Activated CD8-positive, alpha-beta memory T cell treated with anti-CD3 and anti-CD28 coated beads for 1 hour (primary cell): ENCODE results near the gene PTCD1.
A peak's percentile ranks its signal among the peaks of the same experiment; 100 is the strongest.
"Not testable (repeated sequence)": the region's sequence is repeated elsewhere in the genome, so short reads cannot be mapped to it uniquely, and the experiment has no call there.

Source experiments
- DNase-seq, 2 donors: peaks; one replicate each; pipeline ENCODE4 v3.0.0-alpha.2; 2020; ENCODE audit warnings: low read depth in 1 of 2; ENCODE audit errors: extremely low read depth in 1 of 2

PTCD1 gene

DNA sequence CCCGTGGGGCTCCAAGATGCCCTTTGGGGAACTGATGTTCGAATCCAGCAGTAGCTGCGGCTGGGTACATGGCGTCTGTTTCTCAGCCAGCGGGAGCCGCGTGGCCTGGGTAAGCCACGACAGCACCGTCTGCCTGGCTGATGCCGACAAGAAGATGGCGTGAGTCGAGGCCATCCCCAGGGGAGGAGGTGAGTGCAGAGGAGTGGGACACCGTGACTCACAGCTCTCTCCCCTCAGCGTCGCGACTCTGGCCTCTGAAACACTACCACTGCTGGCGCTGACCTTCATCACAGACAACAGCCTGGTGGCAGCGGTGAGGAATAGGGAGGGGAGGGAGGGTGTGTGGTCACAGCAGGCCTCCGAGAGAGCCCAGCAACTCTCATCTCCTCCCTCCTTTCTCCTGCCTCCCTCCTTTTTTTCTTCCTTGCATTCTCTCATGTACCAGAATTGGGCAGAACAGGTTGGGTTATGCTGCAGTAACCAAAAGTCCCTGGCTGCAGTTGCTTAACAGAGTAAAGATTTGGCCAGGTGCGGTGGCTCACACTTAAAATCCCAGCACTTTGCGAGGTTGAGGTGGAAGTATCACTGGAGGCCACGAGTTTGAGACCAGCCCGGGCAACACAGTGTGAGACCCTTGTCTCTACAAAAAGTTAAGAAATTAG is 47.5 kb downstream of the PTCD1 start:
- no peak for DNase-seq

- no peak for DNase-seq
These were observed 48.8 kb downstream of the PTCD1 start for GRCh38 chr7:99389772-99390171.

- DNase-seq, result no peak
These were observed 50.7 kb downstream of the PTCD1 start for GRCh38 chr7:99387912-99388311.

GRCh38 chr7:99387239-99387635 is 51.4 kb downstream of the PTCD1 start:
- not testable (repeated sequence) for DNase-seq

GRCh38 chr7:99386584-99387238 is 51.9 kb downstream of the PTCD1 start:
- no peak for DNase-seq

GRCh38 chr7:99385564-99385963 is 53.0 kb downstream of the PTCD1 start:
- DNase-seq, result no peak

- no peak for DNase-seq
These were observed 54.1 kb downstream of the PTCD1 start for GRCh38 chr7:99384523-99384922.

- no peak for DNase-seq
These were observed 54.7 kb downstream of the PTCD1 start for GRCh38 chr7:99383791-99384370.

DNA sequence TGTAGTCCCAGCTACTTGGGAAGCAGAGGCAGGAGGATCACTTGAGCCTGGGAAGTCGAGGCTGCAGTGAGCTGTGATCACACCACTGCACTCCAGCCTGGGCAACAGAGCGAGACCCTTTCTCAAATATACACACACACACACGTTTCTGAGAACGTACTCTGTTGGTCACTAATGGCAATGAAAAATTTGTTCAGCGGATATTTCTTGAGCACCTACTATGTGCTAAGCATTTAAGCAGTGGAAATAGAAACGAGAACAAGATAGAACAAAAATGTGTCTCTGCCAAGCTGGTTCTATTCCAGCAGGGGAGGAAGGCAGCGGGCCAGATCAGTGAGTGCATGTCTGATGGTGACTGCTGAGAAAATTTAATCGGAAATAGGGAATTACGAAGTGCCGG is 55.4 kb downstream of the PTCD1 start:
- no peak for DNase-seq

DNA sequence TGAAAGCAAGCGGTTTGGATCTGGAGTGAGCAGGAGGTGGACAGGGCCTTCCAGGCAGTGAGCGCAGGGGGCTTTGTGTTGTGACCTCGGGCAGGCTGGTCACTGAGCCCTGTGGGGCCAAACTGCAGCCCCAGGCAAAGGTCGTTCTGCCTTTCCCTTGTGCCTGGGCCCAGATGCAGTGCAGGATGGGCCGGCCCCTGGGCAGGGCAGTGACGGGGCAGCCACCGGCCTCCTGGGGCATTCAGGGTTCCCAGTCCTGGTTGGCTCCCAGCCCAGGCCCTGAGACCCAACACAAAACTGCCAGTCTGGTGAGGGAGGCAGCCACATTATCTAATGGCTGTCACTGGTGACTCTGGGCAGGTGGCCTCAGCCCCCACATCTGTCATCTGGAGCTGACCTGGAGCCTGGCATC is 56.9 kb downstream of the PTCD1 start:
- no peak for DNase-seq

DNA sequence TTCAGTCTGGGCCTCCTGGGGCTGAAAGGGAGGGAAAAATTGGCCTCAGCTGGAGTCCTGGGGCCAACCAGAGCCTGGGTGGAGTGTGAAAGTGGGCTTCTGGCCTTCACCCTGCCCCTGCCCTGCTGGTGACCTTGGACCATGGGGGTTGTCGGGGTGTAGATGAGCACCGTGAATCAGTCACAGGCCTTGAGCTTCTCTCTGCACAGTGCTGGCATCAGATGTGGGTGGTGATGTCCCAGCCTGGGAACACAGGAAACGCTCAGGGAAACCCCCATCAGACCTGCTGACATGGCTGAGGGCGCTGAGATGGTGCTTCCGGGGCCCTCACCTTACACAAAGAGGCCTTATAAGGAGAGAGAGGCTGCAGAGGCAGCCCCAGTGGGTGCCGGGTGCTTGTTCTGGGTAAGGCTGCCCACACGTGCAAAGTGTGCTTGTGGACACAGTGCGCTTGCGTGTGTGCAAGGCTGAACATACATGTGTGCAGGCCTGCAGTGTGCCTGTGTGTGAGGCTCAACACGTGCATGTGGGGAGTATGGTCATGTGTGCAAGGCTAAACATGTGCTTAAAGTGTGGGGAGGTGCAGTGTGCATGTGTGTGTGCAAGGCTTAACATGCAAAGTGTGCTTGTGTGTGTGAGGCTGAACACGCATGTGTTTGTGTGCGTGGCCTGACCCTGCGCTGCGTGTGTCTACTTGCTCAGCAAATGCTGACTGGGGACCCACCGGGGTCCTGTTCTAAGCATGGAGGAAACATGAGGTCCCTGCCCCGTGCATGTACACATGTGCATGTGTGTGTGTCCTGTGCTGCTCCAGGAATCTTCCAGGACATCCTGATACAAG is 57.6 kb downstream of the PTCD1 start:
- DNase-seq, result peak; percentile 73 to 77

- no peak for DNase-seq
These were observed 58.4 kb downstream of the PTCD1 start for GRCh38 chr7:99380032-99380822.

DNA sequence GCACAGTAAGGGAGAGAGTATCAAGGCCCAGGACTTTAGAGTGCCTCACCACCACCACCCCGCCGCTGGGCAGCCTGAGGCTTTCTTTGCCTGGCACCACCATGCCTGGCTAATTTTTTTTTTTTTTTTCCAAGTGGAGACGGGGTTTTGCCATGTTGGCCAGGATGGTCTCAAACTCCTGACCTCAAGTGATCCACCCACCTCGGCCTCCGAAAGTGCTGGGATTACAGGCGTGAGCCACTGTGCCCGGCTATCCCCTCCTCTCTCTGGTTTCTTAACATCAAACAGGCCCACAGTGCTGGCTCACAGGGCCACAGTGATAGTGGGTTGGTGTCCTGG is 58.9 kb downstream of the PTCD1 start:
- not testable (repeated sequence) for DNase-seq

GRCh38 chr7:99379043-99379577 is 59.5 kb downstream of the PTCD1 start:
- no peak for DNase-seq

- DNase-seq, result peak in 1 of 2 donors; percentile 40
These were observed 63.4 kb downstream of the PTCD1 start for GRCh38 chr7:99375070-99375807.

DNA sequence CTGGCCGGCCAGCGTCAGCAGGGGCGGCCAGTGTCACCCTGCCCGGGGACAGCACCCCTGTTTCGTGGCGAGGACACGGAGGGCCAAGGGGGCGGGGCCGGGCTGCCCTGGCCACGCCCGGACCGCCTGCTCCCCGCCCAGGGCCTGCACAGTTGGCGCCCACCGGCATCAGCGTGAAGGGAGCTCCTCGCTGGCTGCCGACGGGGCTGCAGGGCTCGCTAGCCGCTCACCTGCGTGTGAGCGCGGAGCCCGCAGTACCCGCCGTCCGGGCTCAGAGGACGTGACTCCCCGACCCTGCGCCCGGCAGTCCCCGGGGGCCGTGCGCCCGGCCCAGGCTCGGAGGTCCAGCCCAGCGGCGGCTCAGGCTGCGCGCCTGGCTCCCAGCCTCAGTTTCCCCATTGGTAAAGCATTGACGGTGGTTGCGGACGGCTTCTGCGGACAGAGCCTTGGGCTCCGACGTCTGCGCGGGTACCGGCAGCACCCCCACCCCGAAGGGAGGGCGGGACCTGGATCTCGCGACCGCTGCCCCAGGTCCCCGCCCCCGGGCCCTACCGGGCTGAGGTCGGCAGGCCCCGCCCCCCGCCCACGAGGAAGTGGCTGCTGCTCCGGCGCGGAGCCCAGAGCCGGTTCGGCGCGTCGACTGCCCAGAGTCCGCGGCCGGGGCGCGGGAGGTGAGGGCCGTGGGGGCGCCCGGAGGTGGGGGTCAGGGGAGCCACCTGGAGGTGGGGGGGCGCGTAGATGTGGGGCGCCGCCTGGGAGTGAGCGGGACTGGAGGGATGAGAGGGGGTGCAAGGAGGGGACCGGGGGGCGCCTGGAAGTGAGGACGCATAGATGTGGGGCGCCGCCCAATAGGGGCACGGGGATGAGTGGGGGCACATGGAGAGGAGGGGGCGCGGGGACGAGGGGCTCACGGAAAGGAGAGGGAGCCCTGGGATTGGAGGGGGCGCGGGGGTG is 64.2 kb downstream of the PTCD1 start, which contains the start of gene ARPC1B:
Gene ARPC1B (plus strand): TSS at position 620 of the 954 bp plus-strand sequence. CDS start 10,985 bp downstream, outside the sequence.
- DNase-seq, result peak; percentile 42 to 73

GRCh38 chr7:99373091-99374066 is 65.2 kb downstream of the PTCD1 start:
- DNase-seq, result no peak
